ENCODE data around the gene PICALM.
"Not testable (repeated sequence)": the region's sequence is repeated elsewhere in the genome, so short reads cannot be mapped to it uniquely, and the experiment has no call there.

Gene PICALM

DNA sequence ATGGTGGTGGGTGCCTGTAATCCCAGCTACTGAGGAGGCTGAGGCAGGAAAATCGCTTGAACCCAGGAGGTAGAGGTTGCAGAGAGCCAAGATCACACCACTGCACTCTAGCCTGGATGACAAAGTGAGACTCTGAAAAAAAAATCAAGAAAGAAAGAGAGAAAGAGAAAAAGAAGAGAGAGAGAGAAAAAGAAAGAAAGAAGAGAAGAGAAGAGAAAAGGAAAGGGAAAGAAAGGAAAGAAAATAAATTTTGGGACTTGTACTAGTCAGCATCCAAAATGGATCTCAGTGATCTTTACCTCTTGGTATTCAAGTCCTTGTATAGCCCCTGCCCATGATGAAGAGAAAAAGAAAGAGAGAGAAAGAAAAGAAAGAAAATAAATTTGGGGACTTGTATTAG is 22.2 kb upstream of the PICALM start:
- H3K4me3 ChIP-seq (ENCODE audit: low read depth in 1 of 2, low read length in 1 of 2) = no peak overlapping the region
- no peaks in the 10 kb centered on the region for H3K4me1 ChIP-seq (ENCODE audit: control insufficient read depth in 1 of 2, insufficient read depth in 1 of 2, low read depth in 1 of 2, low read length in 1 of 2)
- TF ChIP-seq, protein P1, sequence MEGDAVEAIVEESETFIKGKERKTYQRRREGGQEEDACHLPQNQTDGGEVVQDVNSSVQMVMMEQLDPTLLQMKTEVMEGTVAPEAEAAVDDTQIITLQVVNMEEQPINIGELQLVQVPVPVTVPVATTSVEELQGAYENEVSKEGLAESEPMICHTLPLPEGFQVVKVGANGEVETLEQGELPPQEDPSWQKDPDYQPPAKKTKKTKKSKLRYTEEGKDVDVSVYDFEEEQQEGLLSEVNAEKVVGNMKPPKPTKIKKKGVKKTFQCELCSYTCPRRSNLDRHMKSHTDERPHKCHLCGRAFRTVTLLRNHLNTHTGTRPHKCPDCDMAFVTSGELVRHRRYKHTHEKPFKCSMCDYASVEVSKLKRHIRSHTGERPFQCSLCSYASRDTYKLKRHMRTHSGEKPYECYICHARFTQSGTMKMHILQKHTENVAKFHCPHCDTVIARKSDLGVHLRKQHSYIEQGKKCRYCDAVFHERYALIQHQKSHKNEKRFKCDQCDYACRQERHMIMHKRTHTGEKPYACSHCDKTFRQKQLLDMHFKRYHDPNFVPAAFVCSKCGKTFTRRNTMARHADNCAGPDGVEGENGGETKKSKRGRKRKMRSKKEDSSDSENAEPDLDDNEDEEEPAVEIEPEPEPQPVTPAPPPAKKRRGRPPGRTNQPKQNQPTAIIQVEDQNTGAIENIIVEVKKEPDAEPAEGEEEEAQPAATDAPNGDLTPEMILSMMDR (IDR thresholded peaks at IDR 0.05) = no peak
- no peaks in the 10 kb centered on the region for H3K36me3 ChIP-seq
- no peak overlapping the region for H3K27ac ChIP-seq
- H3K9me3 ChIP-seq = no peaks in the 10 kb centered on the region
- H3K27me3 ChIP-seq = no peaks in the 10 kb centered on the region

- H3K9me3 ChIP-seq = no peaks in the 10 kb centered on the region
- TF ChIP-seq, protein P1 (IDR thresholded peaks at IDR 0.05) = no peak
- H3K36me3 ChIP-seq = no peaks in the 10 kb centered on the region
- no peaks in the 10 kb centered on the region for H3K4me1 ChIP-seq (ENCODE audit: control insufficient read depth in 1 of 2, insufficient read depth in 1 of 2, low read depth in 1 of 2, low read length in 1 of 2)
- H3K27me3 ChIP-seq = no peaks in the 10 kb centered on the region
- no peak overlapping the region for H3K4me3 ChIP-seq (ENCODE audit: low read depth in 1 of 2, low read length in 1 of 2)
- no peak overlapping the region for H3K27ac ChIP-seq
Observed at GRCh38 chr11:86089659-86090058, 20.8 kb upstream of the PICALM start.

DNA sequence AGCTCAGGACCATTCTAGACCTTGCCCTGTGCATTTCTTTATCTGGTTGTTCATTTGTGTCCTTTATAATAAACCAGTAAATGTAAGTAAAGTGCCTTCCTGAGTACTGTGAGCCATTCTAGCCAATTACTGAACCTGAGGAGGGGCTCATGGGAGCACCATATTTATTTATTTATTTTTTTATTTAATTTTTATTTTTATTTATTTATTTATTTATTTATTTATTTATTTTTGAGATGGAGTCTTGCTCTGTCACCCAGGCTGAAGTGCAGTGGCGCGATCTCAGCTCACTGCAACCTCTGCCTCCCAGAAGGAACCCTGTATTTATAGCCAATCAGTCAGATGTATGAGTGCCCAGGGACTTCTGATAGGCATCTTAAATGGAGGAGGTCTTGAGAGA is 18.8 kb upstream of the PICALM start:
- not testable (repeated sequence) for H3K36me3 ChIP-seq; H3K9me3 ChIP-seq; H3K4me3 ChIP-seq (ENCODE audit: low read depth in 1 of 2, low read length in 1 of 2); H3K27me3 ChIP-seq; H3K27ac ChIP-seq; H3K4me1 ChIP-seq (ENCODE audit: control insufficient read depth in 1 of 2, insufficient read depth in 1 of 2, low read depth in 1 of 2, low read length in 1 of 2)

DNA sequence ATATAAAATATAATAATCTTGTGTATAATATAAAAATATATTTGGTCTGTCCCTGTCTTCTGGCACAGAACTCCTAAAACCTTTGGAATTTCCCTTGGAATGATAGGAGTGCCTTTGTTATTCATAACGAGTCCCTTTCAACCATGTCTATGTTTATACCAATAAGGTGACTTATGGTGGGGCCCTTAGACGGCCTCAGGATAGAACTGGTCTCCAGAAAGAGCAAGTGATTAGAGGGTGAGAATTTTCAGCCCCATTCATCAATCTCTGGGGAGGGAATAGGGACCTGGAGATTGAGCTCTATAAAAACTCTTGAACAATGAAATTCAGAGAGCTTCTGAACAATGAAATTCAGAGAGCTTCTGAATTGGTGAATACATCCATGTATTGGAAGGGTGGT is 18.4 kb upstream of the PICALM start:
- TF ChIP-seq, protein P1 (IDR thresholded peaks at IDR 0.05) = no peak
- no peaks in the 10 kb centered on the region for H3K36me3 ChIP-seq

DNA sequence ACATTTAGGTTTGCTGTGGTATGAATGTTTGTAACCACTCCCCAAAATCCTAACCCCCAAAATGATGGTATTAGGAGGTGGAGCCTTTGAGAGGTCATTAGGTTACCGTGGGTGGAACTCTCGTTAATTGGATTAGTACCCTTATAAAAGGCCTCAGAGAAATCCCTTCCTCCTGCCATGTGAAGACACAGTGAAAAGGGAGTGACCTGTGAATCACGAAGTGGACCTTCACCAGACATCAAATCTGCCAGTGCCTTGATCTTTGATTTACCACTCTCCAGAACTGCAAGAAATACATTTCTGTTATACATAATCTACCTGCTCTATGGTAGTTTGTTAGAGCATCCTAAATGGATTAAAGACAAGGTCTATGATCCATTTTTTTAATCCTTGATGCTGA is 12.6 kb upstream of the PICALM start:
- no peaks in the 10 kb centered on the region for H3K27me3 ChIP-seq
- no peaks in the 10 kb centered on the region for H3K9me3 ChIP-seq
- H3K4me3 ChIP-seq (ENCODE audit: low read depth in 1 of 2, low read length in 1 of 2) = no peak overlapping the region
- H3K27ac ChIP-seq = no peak overlapping the region
- H3K36me3 ChIP-seq = no peaks in the 10 kb centered on the region
- H3K4me1 ChIP-seq (ENCODE audit: control insufficient read depth in 1 of 2, insufficient read depth in 1 of 2, low read depth in 1 of 2, low read length in 1 of 2) = peaks cover 4 to 13% of the 10 kb centered on the region in 2 experiments
- TF ChIP-seq, protein P1 (IDR thresholded peaks at IDR 0.05) = no peak

More for the DNA sequence above, 18.4 kb upstream of the PICALM start:
- H3K27ac ChIP-seq = no peak overlapping the region
- no peaks in the 10 kb centered on the region for H3K4me1 ChIP-seq (ENCODE audit: control insufficient read depth in 1 of 2, insufficient read depth in 1 of 2, low read depth in 1 of 2, low read length in 1 of 2)
- H3K4me3 ChIP-seq (ENCODE audit: low read depth in 1 of 2, low read length in 1 of 2) = no peak overlapping the region
- no peaks in the 10 kb centered on the region for H3K9me3 ChIP-seq
- H3K27me3 ChIP-seq = no peaks in the 10 kb centered on the region

- TF ChIP-seq, protein P1 (IDR thresholded peaks at IDR 0.05) = no peak
- H3K27me3 ChIP-seq = no peaks in the 10 kb centered on the region
- no peak overlapping the region for H3K27ac ChIP-seq
- H3K4me1 ChIP-seq (ENCODE audit: control insufficient read depth in 1 of 2, insufficient read depth in 1 of 2, low read depth in 1 of 2, low read length in 1 of 2) = peaks cover 4 to 13% of the 10 kb centered on the region in 2 experiments
- H3K4me3 ChIP-seq (ENCODE audit: low read depth in 1 of 2, low read length in 1 of 2) = no peak overlapping the region
- H3K36me3 ChIP-seq = no peaks in the 10 kb centered on the region
- H3K9me3 ChIP-seq = no peaks in the 10 kb centered on the region
Observed at GRCh38 chr11:86079421-86079820, 10.5 kb upstream of the PICALM start.

All from neutrophil (primary cell).